NCI-H2227 (cell line): ENCODE results near the gene PC.
"Not testable (repeated sequence)": the region's sequence is repeated elsewhere in the genome, so short reads cannot be mapped to it uniquely, and the experiment has no call there.

ENCODE experiments used
- DNase-seq: peaks from one replicate; lab custom pipeline; 2025; ENCODE audit not compliant: unreplicated experiment; lab: John Stamatoyannopoulos, UW

Gene PC

DNA sequence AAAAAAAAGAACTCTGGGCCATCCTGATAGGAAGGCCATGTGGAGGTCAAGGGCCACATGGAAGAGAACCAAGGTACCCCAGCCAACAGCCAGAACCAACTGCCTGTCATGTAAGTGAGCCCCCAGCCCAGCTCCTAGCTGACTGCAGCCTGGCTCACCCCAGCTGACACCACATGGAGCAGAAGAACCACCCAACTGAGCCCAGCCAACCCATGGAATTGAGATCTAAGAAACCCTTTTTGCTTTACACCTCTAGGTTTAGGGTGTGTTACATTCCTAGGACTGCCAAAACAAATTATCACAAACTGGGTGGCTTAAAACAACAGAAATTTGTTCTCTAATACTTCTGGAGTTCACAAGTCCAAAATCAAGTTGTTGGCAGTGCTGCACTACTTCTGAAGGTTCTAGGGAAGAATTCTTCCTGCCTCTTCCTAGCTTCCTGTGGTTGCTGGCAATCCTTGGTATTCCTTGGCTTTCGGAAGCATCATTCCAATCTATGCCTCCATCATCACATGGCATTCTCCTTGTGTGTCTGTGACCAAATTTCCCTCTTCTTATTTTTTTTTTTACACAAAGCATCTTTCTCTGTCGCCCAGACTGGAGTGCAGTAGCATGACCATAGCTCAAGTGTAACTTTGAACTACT lies 21.3 kb upstream of the PC start:
- DNase-seq, result no peak

GRCh38 chr11:66978717-66979116 lies 20.5 kb upstream of the PC start:
- no peak for DNase-seq

DNA sequence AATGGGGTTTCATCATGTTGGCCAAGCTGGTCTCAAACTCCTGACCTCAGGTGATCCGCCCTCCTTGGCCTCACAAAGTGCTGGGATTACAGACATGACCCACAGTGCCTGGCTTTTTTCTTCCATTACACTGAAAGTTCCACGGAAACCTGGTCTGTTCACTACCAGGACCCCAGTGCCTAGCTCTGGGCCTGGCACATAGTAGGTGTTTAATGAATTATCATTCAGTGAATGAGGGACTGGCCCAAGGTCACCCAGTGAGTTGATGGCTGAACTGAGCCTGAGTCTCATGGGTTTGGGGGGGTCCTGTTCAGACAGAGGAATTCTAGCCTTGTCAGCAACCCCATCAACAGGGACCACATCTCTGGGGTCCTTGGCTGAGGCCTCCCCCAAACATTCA lies 20.0 kb upstream of the PC start:
- no peak for DNase-seq

GRCh38 chr11:66976925-66977324 lies 18.7 kb upstream of the PC start:
- DNase-seq, result no peak

- peak; percentile 37 for DNase-seq
These were observed 17.9 kb upstream of the PC start for GRCh38 chr11:66976028-66976467.

- DNase-seq, result no peak
These were observed 17.3 kb upstream of the PC start for GRCh38 chr11:66975405-66976027.

DNA sequence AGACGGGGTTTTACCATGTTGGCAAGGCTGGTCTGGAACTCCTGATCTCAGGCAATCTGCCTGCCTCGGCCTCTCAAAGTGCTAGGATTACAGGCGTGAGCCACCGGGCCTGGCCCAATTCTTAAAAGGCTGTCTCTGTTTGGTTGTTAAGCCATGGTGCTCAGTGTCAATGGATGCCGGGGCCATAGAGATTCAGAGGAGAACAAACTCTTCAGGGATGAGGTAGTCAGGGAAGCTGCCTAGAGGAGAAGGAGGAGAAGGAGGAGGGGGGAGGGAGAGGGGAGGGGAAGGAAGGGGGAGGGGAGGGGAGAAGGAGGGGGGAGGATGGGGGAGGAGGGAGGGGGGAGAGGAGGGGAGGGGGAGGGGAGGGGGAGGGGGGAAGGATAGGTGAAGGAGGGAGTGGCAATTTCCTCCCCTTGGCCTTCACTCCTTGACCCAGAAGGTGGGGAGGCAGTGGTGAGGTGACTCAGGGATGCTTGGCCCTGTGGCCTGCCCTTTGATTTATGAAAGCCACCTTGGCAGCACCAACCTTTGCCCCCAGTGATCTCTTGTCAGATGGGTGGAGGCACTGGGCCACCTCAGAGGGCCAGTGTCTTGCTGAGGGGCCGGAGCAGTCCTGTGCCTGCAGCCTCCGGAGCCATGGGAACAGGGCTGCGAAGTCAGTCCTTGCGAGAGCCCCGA lies 16.7 kb upstream of the PC start, which contains the start of gene C11orf86:
Gene C11orf86, plus strand, starts transcription at position 581 of the 681 bp plus-strand sequence. Its CDS starts 59 bp downstream, at position 640.
- no peak for DNase-seq

DNA sequence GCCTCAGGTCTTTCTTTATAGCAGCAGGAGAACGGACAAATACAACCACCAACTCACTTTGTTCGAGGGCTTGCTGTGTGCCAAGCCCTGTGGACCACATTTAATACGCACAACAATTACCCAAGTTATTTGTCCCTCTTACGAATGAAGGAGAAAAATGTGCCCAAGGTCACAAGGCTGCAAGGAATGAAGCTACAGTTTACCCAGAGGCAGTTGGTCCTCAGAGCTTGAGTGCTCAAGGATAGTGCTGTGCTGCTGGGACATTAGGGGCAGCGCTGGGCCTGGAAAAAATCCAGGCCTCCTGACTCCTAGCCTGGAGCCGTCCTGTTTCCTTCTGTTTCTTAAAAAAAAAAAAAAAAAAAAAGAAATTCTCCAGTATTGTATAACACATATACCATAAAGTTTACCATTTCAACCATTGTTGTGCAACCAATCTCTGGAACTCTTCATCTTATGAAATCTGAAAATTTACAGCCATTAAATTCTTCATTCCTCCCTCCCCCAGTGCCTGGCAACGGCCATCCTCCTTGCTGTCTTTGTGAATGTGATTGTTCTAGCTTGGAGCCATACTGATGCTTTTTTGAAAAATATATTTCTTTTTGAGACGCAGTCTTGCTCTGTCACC lies 15.9 kb upstream of the PC start:
- DNase-seq, result no peak

GRCh38 chr11:66971488-66971887 lies 13.3 kb upstream of the PC start:
- DNase-seq, result no peak

DNA sequence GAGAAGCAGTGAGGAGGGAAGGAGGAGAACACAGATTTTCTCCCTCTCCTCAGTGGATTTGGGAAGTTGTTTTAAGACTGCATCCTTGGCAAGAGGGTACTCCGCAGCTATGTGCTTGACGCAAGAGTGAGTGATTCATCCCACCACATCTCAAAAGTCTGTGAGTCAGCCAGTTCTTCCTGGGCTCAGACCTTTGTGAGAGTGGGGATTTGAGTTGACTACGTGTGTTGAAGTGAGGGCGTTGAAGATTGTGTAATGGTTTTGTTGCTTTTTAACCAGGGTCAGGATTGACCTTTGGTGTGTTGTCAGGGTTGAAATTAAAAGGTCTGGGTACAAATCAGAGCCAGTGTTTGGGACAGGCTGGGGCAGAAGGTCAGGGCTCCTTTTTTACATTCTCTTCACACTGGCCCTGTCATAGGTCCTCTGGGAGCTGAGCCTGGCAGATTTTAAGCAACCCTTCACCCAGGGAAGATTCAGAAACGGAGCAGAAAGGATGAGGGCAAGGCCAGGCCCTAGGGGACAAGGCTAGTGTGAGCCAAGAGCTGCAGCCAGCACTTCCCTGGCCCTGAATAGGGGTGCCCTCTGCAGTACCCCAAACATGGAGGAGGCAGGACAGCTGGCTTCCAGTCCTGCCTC lies 12.7 kb upstream of the PC start:
- DNase-seq, result no peak

DNA sequence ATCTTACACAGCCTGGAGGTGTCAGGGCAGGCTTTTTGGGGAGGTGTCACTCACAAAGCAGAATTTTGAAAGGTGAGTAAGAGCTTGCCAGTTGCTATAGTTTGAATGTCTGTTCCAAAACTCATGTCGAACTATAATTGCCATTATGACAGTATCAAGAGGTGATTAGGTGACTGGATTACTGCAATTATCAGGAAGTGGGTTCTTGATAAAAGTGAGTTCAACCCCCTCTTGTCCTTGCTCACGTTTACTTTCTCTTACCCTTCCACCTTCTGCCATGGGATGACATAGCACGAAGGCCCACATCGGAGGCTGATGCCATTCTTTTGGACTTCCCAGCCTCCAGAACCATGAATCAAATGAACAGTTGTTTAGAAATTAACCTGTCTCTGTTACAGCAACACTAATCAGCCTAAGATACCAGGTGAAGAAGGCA lies 12.2 kb upstream of the PC start:
- no peak for DNase-seq

DNA sequence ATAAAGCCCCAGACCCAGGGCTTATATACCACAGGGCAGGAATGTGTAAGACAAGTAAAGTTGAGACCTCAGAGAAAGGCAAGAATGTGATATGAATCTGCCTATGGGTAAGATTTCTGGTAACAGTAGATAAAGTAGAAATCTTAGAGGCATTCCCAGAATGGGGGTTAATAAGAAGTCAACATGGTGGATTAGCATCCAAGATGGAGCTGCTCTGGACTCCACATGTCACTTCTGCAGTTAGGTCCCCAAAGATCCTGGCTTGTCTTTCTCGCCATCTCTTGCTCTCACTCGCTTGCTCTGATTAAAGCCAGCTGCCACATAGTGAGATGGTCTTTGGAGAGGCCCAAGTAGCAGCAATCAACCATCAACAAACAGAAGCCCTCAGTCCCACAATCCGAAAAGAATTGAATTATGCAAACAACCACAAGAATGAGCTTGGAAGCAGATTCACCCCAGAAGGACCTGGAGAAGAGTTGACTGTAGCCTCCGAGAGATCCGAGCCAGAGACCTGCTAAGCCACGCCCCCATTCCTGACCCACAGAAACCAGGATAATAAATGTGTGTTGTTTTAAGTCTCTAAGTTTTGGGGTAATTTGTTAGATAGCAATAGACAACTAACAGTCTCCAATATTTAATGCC lies 11.5 kb upstream of the PC start:
- no peak for DNase-seq

- DNase-seq, result no peak
These were observed 9.7 kb upstream of the PC start for GRCh38 chr11:66967670-66968425.

DNA sequence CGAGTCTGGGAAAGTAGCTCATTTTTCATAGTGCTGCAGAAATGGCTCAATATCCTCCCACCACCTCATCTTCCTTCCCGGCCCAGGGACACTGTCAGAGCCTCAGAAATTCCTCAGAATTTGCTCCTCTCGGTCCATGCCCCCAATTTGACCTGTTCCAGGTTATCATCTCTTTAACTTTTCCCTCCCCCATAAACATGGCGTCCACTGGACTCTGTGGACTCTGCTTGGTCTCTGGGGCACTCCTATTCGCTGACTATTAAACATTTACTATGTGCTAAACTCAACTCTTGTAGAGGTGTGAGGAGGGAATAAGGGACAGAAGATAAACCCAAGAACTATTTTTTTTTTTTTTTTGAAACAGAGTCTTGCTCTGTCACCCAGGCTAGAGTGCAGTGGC lies 8.2 kb upstream of the PC start:
- DNase-seq, result no peak

- no peak for DNase-seq
These were observed 6.3 kb upstream of the PC start for GRCh38 chr11:66964495-66964894.

- DNase-seq, result no peak
These were observed 4.6 kb upstream of the PC start for GRCh38 chr11:66962801-66963200.

DNA sequence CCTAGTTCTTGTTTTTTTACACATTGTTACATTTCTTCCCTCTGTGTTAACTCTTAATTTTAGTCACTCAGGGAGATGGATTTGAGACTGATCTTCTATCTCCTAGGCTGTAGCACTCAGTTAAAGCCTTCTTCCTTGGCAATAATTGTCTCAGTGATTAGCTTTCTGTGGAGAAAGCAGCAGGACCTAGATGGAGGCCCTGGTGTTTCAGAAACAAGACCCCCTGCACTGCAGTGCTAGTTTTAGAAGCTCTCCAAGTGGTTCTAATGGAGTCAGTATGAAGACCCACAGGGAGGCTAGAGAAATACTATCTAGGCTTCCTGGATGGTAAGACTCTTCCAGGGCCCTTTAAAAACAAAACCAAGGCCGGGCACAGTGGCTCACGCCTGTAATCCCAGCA lies 4.1 kb upstream of the PC start:
- DNase-seq, result no peak

GRCh38 chr11:66961691-66962213 lies 3.6 kb upstream of the PC start:
- DNase-seq, result not testable (repeated sequence)

GRCh38 chr11:66958956-66959274 lies 732 bp upstream of the PC start:
- no peak for DNase-seq

- DNase-seq, result peak; percentile 92
These were observed 282 bp downstream of the PC start for GRCh38 chr11:66957971-66958231.
